Mucosa of stomach (tissue), 1 donor: ENCODE data around the gene AGPS.

Experiments
- H3K27me3 ChIP-seq: one replicate; pipeline ENCODE4 v1.7.0; 2013; ENCODE audit warnings: mild to moderate bottlenecking, low read length; ENCODE audit not compliant: control insufficient read depth, insufficient read depth
- H3K36me3 ChIP-seq: one replicate; pipeline ENCODE4 v1.7.0; 2013; ENCODE audit warnings: low read length; ENCODE audit not compliant: control insufficient read depth, insufficient read depth
- H3K4me1 ChIP-seq: one replicate; pipeline ENCODE4 v1.7.0; 2013; ENCODE audit warnings: mild to moderate bottlenecking, low read length; ENCODE audit not compliant: control insufficient read depth, insufficient read depth
- H3K4me3 ChIP-seq: one replicate; pipeline ENCODE4 v1.7.0; 2013; ENCODE audit warnings: low read length
- H3K9ac ChIP-seq: one replicate; pipeline ENCODE4 v1.7.0; 2013; ENCODE audit warnings: mild to moderate bottlenecking, low read length, moderate library complexity
- H3K9me3 ChIP-seq: one replicate; pipeline ENCODE4 v1.7.0; 2013; ENCODE audit warnings: mild to moderate bottlenecking, low read length, moderate library complexity; ENCODE audit not compliant: control insufficient read depth
- donor health status: Pancreatic carcinoma.

AGPS gene

DNA sequence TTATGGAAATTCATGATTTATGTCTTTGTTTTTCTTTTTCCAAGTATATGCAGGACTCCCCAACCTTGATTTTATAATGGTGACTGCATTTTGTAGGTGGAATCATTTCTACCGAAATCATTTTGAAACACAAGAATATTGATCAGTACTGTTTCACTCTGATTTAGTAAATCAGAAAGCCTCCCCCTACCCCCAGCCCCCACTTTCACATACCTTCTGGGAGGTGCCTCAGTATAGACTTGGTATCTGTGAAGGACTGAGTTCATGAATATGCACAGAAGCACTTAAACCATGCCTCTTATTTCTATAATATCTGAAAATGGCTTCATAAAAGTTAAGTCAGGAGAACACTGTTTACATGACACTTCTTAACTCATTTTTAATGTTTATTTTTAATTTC, 147.7 kb downstream of the AGPS start:
- Histone ChIP-seq H3K36me3 (no peaks in the 10 kb centered on the region), H3K9ac (no peak overlapping the region), H3K9me3 (no peaks in the 10 kb centered on the region), H3K4me1 (no peaks in the 10 kb centered on the region), H3K4me3 (no peak overlapping the region), H3K27me3 (no peaks in the 10 kb centered on the region)

DNA sequence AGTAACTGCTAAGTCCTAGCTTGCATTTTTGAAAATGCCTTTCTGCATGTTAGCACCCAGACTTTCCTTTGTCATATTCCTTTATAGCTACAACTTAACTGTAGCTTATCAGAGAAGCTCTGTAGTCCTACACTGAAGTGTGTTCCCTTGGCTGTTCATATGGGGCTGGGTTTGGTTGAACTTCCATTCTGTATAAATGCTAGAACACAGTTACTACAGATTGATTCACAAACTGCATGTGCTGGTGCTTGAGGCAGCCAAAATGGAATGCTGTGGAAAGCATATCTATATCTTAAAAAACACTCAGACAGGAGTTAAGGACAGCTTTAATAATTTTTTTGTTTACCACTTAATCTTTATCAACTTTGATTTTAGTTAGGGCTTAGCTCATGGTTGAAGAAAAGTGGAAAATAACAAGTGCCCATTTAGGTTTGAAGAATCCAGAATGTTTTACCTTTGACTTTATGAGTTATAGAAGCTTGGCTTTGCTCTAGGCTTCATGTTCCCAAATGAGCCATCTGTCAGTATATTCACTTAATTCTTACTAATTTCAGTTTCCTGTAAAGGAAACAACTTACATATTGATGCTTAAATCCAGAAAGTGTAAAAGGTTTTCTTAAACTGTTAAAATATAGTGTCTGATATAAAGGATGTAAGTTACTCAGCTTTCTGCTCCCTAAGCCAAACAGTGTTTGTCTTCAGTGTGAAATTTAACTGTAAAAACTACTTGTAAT, 148.9 kb downstream of the AGPS start:
- H3K4me3 ChIP-seq = no peak overlapping the region
- H3K4me1 ChIP-seq = no peaks in the 10 kb centered on the region
- no peak overlapping the region for H3K9ac ChIP-seq
- H3K9me3 ChIP-seq = no peaks in the 10 kb centered on the region
- H3K27me3 ChIP-seq = no peaks in the 10 kb centered on the region
- no peaks in the 10 kb centered on the region for H3K36me3 ChIP-seq

DNA sequence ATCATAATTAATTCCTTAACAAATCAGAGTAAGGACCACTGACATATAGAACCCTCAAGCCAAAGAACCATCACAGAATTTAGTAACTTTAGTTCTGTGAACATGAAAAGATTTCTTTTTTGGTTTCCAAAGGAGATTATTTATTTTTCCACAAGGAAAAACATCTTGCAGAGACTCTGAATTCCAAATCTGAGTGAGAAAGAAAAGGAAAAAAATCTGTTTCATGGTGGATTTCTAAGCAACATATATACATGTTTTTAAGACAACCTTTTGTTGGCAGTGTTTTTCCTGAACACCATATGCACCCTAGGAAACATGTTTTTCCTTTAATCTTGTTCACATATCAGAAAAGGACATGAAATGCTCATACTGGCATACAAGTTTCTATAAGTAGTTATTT, 149.8 kb downstream of the AGPS start:
- no peaks in the 10 kb centered on the region for H3K4me1 ChIP-seq

DNA sequence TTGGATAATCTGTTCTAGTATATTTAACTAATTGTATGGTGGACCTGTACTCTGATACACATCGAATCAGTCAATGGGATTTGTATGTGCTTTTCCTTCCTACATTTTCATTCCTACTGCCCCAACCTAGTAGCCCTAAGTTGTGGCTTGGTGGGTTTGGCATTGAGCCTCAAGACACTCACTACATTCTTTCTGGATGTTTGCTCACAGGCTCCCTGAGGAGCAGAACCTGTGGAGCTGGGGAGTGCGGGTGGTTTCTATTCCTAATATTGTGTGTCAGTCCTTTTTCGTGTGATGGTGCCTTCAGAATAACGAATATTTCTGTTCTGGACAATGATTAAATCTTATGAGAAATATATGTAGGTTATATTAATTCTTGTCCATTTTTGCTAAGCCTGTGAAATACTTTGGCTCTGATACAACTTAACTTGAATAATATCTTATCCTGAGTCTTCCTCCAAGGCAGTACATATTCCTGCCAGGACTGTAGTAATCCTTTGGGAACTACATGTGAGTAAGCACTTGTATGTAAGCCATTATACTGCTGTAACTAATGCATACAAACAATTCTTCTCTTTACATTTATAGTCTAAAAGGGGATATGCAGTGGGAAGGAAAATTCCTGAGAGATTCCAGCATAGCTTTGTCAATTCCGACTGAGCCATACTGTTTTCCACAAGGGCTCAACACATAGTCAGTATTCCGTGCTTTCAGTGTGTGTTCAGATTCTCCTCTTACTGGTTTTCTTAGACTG, 150.6 kb downstream of the AGPS start:
- Histone ChIP-seq H3K4me1 (no peaks in the 10 kb centered on the region), H3K36me3 (no peaks in the 10 kb centered on the region), H3K9ac (no peak overlapping the region), H3K27me3 (no peaks in the 10 kb centered on the region), H3K4me3 (no peak overlapping the region), H3K9me3 (no peaks in the 10 kb centered on the region)

More for the DNA sequence above, 149.8 kb downstream of the AGPS start:
- H3K27me3 ChIP-seq = no peaks in the 10 kb centered on the region
- H3K36me3 ChIP-seq = no peaks in the 10 kb centered on the region
- H3K9me3 ChIP-seq = no peaks in the 10 kb centered on the region
- H3K9ac ChIP-seq = no peak overlapping the region
- no peak overlapping the region for H3K4me3 ChIP-seq

DNA sequence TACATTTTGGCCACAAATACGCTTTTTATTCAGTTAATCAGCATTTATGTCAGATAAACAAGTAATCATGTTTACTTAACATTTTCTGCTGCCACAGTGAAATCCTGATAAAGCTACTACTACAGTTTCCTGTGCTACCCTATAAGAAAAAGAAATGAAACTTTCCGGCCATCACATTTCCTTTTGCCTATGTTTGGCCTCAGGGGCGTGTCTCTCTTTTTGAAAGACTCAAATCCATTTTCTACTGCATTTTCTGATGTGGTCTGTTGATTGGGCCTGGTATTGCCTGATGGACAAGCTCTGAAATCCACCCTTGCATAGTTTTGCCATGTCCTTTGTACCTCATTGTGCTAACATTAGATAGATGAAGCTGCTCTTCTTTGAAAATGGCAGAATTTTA, 152.6 kb downstream of the AGPS start:
- Histone ChIP-seq H3K4me1 (no peaks in the 10 kb centered on the region), H3K9me3 (no peaks in the 10 kb centered on the region), H3K36me3 (no peaks in the 10 kb centered on the region), H3K4me3 (no peak overlapping the region), H3K27me3 (no peaks in the 10 kb centered on the region), H3K9ac (no peak overlapping the region)

DNA sequence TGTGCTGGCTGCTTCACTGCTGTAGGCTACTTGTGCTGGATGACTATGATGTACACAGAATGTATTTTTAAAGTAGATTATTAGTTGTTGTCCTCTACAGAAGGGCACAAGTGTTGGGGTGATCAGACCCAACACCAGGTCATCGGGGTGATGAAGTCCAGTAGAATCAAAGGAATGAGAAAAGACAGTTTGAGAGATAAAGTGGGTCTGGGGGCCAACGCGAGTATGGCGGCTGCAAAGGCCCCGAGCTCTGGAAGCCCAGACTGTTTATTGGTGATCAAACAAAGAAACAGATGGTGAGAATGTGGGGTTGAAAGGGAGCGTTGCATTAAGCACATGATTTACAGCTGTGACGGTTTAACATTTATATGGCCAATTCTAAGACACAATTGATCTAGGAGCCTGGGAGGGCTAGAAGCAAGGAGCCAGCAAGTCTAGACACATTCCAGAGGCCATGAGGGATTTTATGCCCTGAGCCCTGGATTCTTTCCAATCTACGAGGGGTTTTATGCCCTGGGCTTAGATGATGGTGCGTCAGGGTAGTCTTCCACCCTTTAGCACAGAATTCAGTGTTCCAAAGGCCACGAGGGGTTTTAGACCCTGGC, 153.5 kb downstream of the AGPS start:
- no peak overlapping the region for H3K4me3 ChIP-seq

DNA sequence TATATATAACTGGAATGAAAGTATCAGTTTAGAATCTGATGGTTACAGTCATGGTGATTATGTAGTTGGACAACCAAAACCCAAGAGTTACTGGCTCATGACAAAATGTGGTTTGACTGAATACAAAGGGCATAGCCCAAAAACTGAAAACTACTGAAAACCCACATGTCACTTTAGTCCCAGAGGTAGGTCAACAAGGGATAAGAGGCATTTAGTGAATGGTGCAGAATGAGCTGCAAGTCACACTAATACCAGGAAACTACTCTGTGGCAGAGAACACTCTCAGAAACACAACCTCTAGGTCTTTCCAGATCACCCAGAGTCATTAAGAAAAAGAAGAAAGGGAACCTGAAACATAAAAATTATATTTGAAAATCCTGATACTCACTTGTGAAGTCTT, 154.5 kb downstream of the AGPS start:
- H3K4me3 ChIP-seq = no peak overlapping the region
- no peaks in the 10 kb centered on the region for H3K9me3 ChIP-seq
- H3K36me3 ChIP-seq = no peaks in the 10 kb centered on the region
- H3K27me3 ChIP-seq = no peaks in the 10 kb centered on the region
- H3K9ac ChIP-seq = no peak overlapping the region
- H3K4me1 ChIP-seq = no peaks in the 10 kb centered on the region

More for the DNA sequence above, 153.5 kb downstream of the AGPS start:
- Histone ChIP-seq H3K9me3 (no peaks in the 10 kb centered on the region), H3K9ac (no peak overlapping the region), H3K36me3 (no peaks in the 10 kb centered on the region), H3K27me3 (no peaks in the 10 kb centered on the region), H3K4me1 (no peaks in the 10 kb centered on the region)

DNA sequence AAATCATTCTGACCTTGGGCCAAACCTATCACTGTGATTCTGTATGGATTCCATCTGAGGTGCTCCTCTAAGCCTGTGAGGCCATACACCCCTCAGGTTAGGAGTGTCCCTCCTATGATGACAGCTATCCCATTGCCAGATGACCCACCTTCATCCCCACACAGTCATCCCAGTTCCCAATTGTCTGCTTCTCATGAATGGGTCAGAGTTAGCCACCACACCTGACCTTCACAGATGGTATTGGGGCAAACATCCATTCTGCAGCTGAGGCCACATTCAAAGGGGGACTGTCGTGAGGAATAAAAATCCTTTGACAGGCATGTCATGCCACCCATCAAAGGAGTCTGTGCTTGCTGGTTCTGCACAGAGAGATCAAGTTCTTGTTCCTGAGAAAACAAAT, 155.2 kb downstream of the AGPS start:
- no peaks in the 10 kb centered on the region for H3K4me1 ChIP-seq
- H3K9ac ChIP-seq = no peak overlapping the region
- H3K27me3 ChIP-seq = no peaks in the 10 kb centered on the region
- no peak overlapping the region for H3K4me3 ChIP-seq
- no peaks in the 10 kb centered on the region for H3K36me3 ChIP-seq
- no peaks in the 10 kb centered on the region for H3K9me3 ChIP-seq

DNA sequence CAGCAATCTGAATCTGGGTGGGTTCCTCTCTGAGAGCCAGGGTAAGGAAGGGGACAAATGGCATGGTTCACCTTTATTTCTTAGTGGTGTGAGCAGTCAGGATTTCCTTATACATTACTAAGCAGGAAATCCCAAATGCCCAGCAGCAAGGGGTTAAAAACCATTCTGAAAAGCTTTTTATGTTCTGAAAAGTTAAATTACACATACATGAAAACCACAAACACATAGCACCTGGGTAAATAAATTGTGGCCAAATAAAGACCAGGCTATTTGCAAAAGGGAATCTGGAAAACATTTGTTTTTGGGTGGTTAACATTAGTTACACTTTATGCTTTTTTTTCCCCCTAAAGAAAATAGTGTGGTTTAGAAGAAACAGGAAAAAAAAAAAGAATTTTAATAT, 156.1 kb downstream of the AGPS start:
- Histone ChIP-seq H3K9ac (no peak overlapping the region), H3K9me3 (no peaks in the 10 kb centered on the region), H3K36me3 (no peaks in the 10 kb centered on the region), H3K4me3 (no peak overlapping the region), H3K27me3 (no peaks in the 10 kb centered on the region), H3K4me1 (no peaks in the 10 kb centered on the region)

DNA sequence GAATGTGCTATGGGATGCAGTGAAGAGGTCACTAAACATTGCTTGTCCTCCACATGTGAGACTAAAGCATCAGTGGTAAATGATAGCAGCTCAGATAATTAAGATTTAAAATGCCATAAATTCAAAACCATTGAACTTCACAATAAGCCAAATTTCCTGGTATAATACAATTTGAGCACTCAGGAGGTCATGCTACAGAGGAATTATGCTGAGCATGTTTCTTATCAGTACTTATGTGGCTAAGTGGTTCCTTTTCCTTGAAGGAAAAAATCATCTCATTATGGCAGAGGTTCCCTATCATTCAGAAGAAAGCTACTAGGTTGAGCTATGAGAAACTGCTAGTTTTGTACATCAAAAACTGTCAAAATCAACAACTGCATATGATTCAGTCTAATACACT, 156.6 kb downstream of the AGPS start:
- H3K36me3 ChIP-seq = no peaks in the 10 kb centered on the region
- H3K4me3 ChIP-seq = no peak overlapping the region
- H3K9me3 ChIP-seq = no peaks in the 10 kb centered on the region
- no peaks in the 10 kb centered on the region for H3K27me3 ChIP-seq
- H3K9ac ChIP-seq = no peak overlapping the region
- H3K4me1 ChIP-seq = no peaks in the 10 kb centered on the region

DNA sequence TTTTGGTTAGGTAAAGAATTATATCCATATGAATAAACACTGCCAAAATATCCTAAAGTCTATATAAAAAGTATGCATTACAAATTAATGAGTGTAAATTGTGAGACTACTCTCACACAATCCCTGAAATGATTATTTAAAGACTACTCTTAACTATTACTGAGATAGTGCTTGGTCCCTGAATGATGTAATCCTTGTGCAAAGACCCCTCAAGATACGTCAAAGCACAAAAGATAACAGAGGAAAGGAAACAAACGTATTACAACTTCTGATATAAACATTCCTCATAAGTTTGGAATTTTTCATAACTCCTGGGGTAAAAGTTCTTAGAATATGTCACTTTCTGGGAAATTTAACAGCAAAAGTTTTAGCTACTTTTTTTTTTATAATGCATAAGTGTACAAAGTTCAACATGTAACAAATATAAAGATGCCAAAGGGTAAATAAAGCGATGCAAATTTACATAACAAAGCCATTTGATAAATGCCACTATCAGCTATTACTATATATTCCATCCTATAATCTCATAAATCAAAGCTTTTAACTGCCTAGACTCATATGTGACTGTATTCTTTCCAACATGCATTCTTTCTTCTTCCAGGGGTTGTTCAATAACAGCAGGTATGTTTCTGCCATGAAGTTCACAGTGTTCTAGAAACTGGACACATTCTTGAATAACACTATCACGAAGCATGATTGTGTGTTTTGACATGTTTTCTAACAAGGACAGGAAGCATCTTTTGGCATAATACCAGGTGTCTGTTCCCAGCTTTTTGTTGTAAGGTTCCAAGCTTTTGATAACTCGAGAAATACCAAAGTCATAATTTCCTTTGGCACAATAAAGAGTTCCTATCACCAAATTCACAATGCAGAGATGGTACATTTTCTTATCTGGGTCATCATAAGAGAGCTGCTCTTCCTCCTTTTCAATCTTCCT, 158.0 kb downstream of the AGPS start:
- Histone ChIP-seq H3K27me3 (no peaks in the 10 kb centered on the region), H3K4me3 (no peak overlapping the region), H3K36me3 (no peaks in the 10 kb centered on the region), H3K4me1 (no peaks in the 10 kb centered on the region), H3K9me3 (no peaks in the 10 kb centered on the region), H3K9ac (no peak overlapping the region)
